Sigmoid colon (tissue), 7 donors: ENCODE data around the gene NAAA. TPM values are rescaled to one million over a fixed set of nuclear protein-coding genes. Genes with fewer than 3 reads are reported as not detected.

Source experiments
- DNase-seq: peaks from one replicate; pipeline ENCODE4 v3.0.0-alpha.2; 2019
- H3K27ac ChIP-seq, 4 donors: fragments of 200-600 bp; sonication (generic); one replicate each; pipeline ENCODE4 v1.5.1; 2016 to 2019; ENCODE audit warnings: mild to moderate bottlenecking in 1 of 4
- H3K27me3 ChIP-seq, 3 donors: fragments of 200-600 bp; sonication (generic); one replicate each; pipeline ENCODE4 v1.5.1; 2019; ENCODE audit warnings: mild to moderate bottlenecking in 1 of 3
- H3K36me3 ChIP-seq, 4 donors: fragments of 200-600 bp; sonication (generic); one replicate each; pipeline ENCODE4 v1.5.1; 2016 to 2019
- H3K4me1 ChIP-seq, 4 donors: fragments of 200-600 bp; sonication (generic); one replicate each; pipeline ENCODE4 v1.5.1; 2017 to 2019
- H3K4me3 ChIP-seq, 4 donors: fragments of 200-600 bp; sonication (generic); one replicate each; pipeline ENCODE4 v1.5.1; 2017 to 2019; ENCODE audit warnings: mild to moderate bottlenecking in 2 of 4, moderate library complexity in 1 of 4
- H3K9me3 ChIP-seq, 4 donors: fragments of 200-600 bp in 3 of 4; sonication (generic) in 3 of 4; one replicate each; pipeline versions ENCODE4 v1.5.1 to v1.6.1; 2013 to 2019
- CTCF ChIP-seq, 4 experiments: fragments of 450-650 bp in 3 of 4; fragments of 200-600 bp in 1 of 4; IDR thresholded peaks; one replicate each; pipeline ENCODE4 v1.5.1; 2016 to 2019; ENCODE audit warnings: antibody characterized with exemption in 4 of 4, mild to moderate bottlenecking in 3 of 4, moderate library complexity in 2 of 4
- EP300 ChIP-seq, 4 donors: sonication (generic); formaldehyde crosslinking; IDR thresholded peaks; one replicate each; pipeline ENCODE4 v1.6.1; 2017; ENCODE audit warnings: antibody characterized with exemption in 4 of 4
- POLR2A ChIP-seq, 2 donors: fragments of 450-650 bp; IDR thresholded peaks; one replicate each; pipeline ENCODE4 v1.6.1; 2016; ENCODE audit warnings: antibody characterized with exemption in 2 of 2, mild to moderate bottlenecking in 2 of 2, moderate library complexity in 2 of 2
- POLR2AphosphoS5 ChIP-seq, 4 donors: sonication (generic); formaldehyde crosslinking; IDR thresholded peaks; one replicate each; pipeline ENCODE4 v1.6.1; 2017; ENCODE audit warnings: antibody characterized with exemption in 4 of 4
- WGBS, 2 donors: extraction: QIAGEN DNeasy Blood & Tissue Kit; methylation state at CpG; one replicate each; pipeline ENCODE4 v1.1.7; 2013; 5-methylcytosine and 5-hydroxymethylcytosine counted together
- intact Hi-C: fragments of 100-400 bp; cut with DNase I; formaldehyde crosslinking; loops from one replicate; pipeline ENCODE4 v1.15.1; 2023
- polyA plus RNA-seq, 3 donors: library from polyadenylated mRNA; stranded (reverse); fragments of 200-250 nt; gene quantifications; one replicate each; pipeline ENCODE4 v1.2.3, GENCODE V29; 2013
- total RNA-seq, 4 donors: library from RNA; depleted of rRNA; stranded (reverse); fragments of >200 nt; gene quantifications; one replicate each; pipeline ENCODE4 v1.1.0, GENCODE V29; 2016
- donor health status: healthy with polysubstance abuse.
- donor health status: Bipolar disorder and iron deficiency.
- donor health status: healthy.

The NAAA gene
- total and polyA plus RNA-seq, 7 donors = 23.3 to 60.6 (median 43.7) TPM

GRCh38 chr4:75886104-75886503 lies 54.7 kb downstream of the NAAA start:
- WGBS, 2 donors = 70 to 71% methylated on average over 24 of the region's 24 CpGs
- Histone ChIP-seq H3K9me3 (no peaks in the 10 kb centered on the region), H3K4me3 (no peak overlapping the region), H3K27ac (no peak overlapping the region), H3K36me3 (no peaks in the 10 kb centered on the region), H3K4me1 (no peaks in the 10 kb centered on the region), H3K27me3 (no peaks in the 10 kb centered on the region)
- TF ChIP-seq EP300 (IDR thresholded peaks at IDR 0.05) = no peak
- no peak for TF ChIP-seq POLR2AphosphoS5 (IDR thresholded peaks at IDR 0.05)
- no peak for TF ChIP-seq CTCF (IDR thresholded peaks at IDR 0.05)
- no peak for TF ChIP-seq POLR2A (IDR thresholded peaks at IDR 0.05)
- intact Hi-C loops = no loop called here
- no peak for DNase-seq

GRCh38 chr4:75881476-75881875 lies 59.3 kb downstream of the NAAA start:
- Histone ChIP-seq H3K4me3 (no peak overlapping the region), H3K27me3 (no peaks in the 10 kb centered on the region), H3K9me3 (no peaks in the 10 kb centered on the region), H3K27ac (no peak overlapping the region), H3K36me3 (no peaks in the 10 kb centered on the region), H3K4me1 (no peaks in the 10 kb centered on the region)
- TF ChIP-seq EP300 (IDR thresholded peaks at IDR 0.05) = no peak
- TF ChIP-seq POLR2A (IDR thresholded peaks at IDR 0.05) = no peak
- intact Hi-C loops = no loop called here
- no peak for DNase-seq
- WGBS, 2 donors = 90 to 93% methylated on average over 3 of the region's 3 CpGs

GRCh38 chr4:75880278-75880677 lies 60.5 kb downstream of the NAAA start:
- H3K27me3 ChIP-seq = no peaks in the 10 kb centered on the region
- no peak overlapping the region for H3K4me3 ChIP-seq
- no peak for TF ChIP-seq CTCF (IDR thresholded peaks at IDR 0.05)
- WGBS, 2 donors = 38 to 45% methylated on average over 1 of the region's 1 CpG
- H3K4me1 ChIP-seq = no peaks in the 10 kb centered on the region
- no peaks in the 10 kb centered on the region for H3K9me3 ChIP-seq
- no peak for DNase-seq
- intact Hi-C loops = no loop called here
- no peak overlapping the region for H3K27ac ChIP-seq
- no peaks in the 10 kb centered on the region for H3K36me3 ChIP-seq

GRCh38 chr4:75878246-75878756 lies 62.5 kb downstream of the NAAA start:
- no peaks in the 10 kb centered on the region for H3K4me1 ChIP-seq
- no peaks in the 10 kb centered on the region for H3K36me3 ChIP-seq
- DNase-seq = no peak
- no peak overlapping the region for H3K4me3 ChIP-seq
- TF ChIP-seq POLR2AphosphoS5 (IDR thresholded peaks at IDR 0.05) (no peak), CTCF (IDR thresholded peaks at IDR 0.05) (no peak), EP300 (IDR thresholded peaks at IDR 0.05) (no peak), POLR2A (IDR thresholded peaks at IDR 0.05) (no peak)
- intact Hi-C loops = no loop called here
- no peak overlapping the region for H3K27ac ChIP-seq
- 57 to 64% methylated on average over 6 of the region's 6 CpGs for WGBS, 2 donors
- no peaks in the 10 kb centered on the region for H3K9me3 ChIP-seq
- H3K27me3 ChIP-seq = no peaks in the 10 kb centered on the region

GRCh38 chr4:75876218-75876617 lies 64.6 kb downstream of the NAAA start:
- no peak overlapping the region for H3K4me3 ChIP-seq

More at GRCh38 chr4:75876218-75876617, 64.6 kb downstream of the NAAA start:
- Histone ChIP-seq H3K27ac (no peak overlapping the region), H3K36me3 (no peaks in the 10 kb centered on the region), H3K4me1 (no peaks in the 10 kb centered on the region), H3K27me3 (no peaks in the 10 kb centered on the region), H3K9me3 (no peaks in the 10 kb centered on the region)
- WGBS, 2 donors = 90 to 96% methylated on average over 18 of the region's 18 CpGs
- intact Hi-C loops = no loop called here
- no peak for TF ChIP-seq CTCF (IDR thresholded peaks at IDR 0.05)
- no peak for TF ChIP-seq EP300 (IDR thresholded peaks at IDR 0.05)
- TF ChIP-seq POLR2AphosphoS5 (IDR thresholded peaks at IDR 0.05) = no peak
- TF ChIP-seq POLR2A (IDR thresholded peaks at IDR 0.05) = no peak
- no peak for DNase-seq
